Duodenal mucosa (tissue), 2 donors: ENCODE data around the gene ATXN10.

Experiments used
- H3K27ac ChIP-seq: one replicate; pipeline ENCODE4 v1.7.0; 2013; ENCODE audit warnings: low read depth, low read length
- H3K27me3 ChIP-seq, 2 donors: one replicate each; pipeline ENCODE4 v1.7.0; 2013; ENCODE audit warnings: low read length in 2 of 2, control low read depth in 1 of 2; ENCODE audit not compliant: insufficient read depth in 2 of 2, control insufficient read depth in 1 of 2
- H3K36me3 ChIP-seq, 2 donors: one replicate each; pipeline ENCODE4 v1.7.0; 2013; ENCODE audit warnings: low read length in 2 of 2, control low read depth in 1 of 2; ENCODE audit not compliant: insufficient read depth in 2 of 2, control insufficient read depth in 1 of 2
- H3K4me1 ChIP-seq, 2 donors: one replicate each; pipeline ENCODE4 v1.7.0; 2013; ENCODE audit warnings: low read length in 2 of 2, control low read depth in 1 of 2; ENCODE audit not compliant: insufficient read depth in 2 of 2, control insufficient read depth in 1 of 2
- H3K4me3 ChIP-seq, 2 donors: one replicate each; pipeline ENCODE4 v1.7.0; 2013; ENCODE audit warnings: low read length in 2 of 2, low read depth in 1 of 2
- H3K9ac ChIP-seq, 2 donors: one replicate each; pipeline ENCODE4 v1.7.0; 2013; ENCODE audit warnings: low read length in 2 of 2, low read depth in 1 of 2
- H3K9me3 ChIP-seq, 2 donors: one replicate each; pipeline ENCODE4 v1.7.0; 2013; ENCODE audit warnings: low read length in 2 of 2, control low read depth in 1 of 2; ENCODE audit not compliant: control insufficient read depth in 1 of 2

ATXN10 gene

GRCh38 chr22:45860201-45860600 lies 188.6 kb downstream of the ATXN10 start:
- peaks cover 3 to 5% of the 10 kb centered on the region in 2 donors for H3K36me3 ChIP-seq
- no peak overlapping the region for H3K9ac ChIP-seq
- peaks cover 0 to 5% of the 10 kb centered on the region in 2 donors for H3K4me1 ChIP-seq
- H3K4me3 ChIP-seq = no peak overlapping the region
- H3K9me3 ChIP-seq = no peaks in the 10 kb centered on the region
- H3K27ac ChIP-seq = no peak overlapping the region
- H3K27me3 ChIP-seq = peaks cover 0 to 5% of the 10 kb centered on the region in 2 donors

GRCh38 chr22:45861259-45861658 lies 189.6 kb downstream of the ATXN10 start:
- Histone ChIP-seq H3K4me1 (peaks cover 0 to 5% of the 10 kb centered on the region in 2 donors), H3K36me3 (no peaks in the 10 kb centered on the region), H3K27me3 (peaks cover 8 to 14% of the 10 kb centered on the region in 2 donors), H3K27ac (no peak overlapping the region), H3K4me3 (no peak overlapping the region), H3K9me3 (no peaks in the 10 kb centered on the region), H3K9ac (no peak overlapping the region)

GRCh38 chr22:45863981-45864751 lies 192.5 kb downstream of the ATXN10 start:
- H3K4me3 ChIP-seq = no peak overlapping the region
- no peaks in the 10 kb centered on the region for H3K36me3 ChIP-seq
- no peaks in the 10 kb centered on the region for H3K9me3 ChIP-seq
- H3K27me3 ChIP-seq = peaks cover 28 to 30% of the 10 kb centered on the region in 2 donors
- H3K4me1 ChIP-seq = peaks cover 0 to 5% of the 10 kb centered on the region in 2 donors
- H3K27ac ChIP-seq = no peak overlapping the region
- no peak overlapping the region for H3K9ac ChIP-seq

- Histone ChIP-seq H3K27me3 (peaks cover 36 to 37% of the 10 kb centered on the region in 2 donors), H3K36me3 (no peaks in the 10 kb centered on the region), H3K4me3 (no peak overlapping the region), H3K4me1 (peaks cover 0 to 5% of the 10 kb centered on the region in 2 donors), H3K9me3 (no peaks in the 10 kb centered on the region), H3K27ac (no peak overlapping the region), H3K9ac (no peak overlapping the region)
Observed at GRCh38 chr22:45864959-45865476, 193.4 kb downstream of the ATXN10 start.

GRCh38 chr22:45865561-45866125 lies 194.0 kb downstream of the ATXN10 start:
- H3K9ac ChIP-seq = no peak overlapping the region
- H3K36me3 ChIP-seq = no peaks in the 10 kb centered on the region
- H3K4me3 ChIP-seq = no peak overlapping the region
- no peak overlapping the region for H3K27ac ChIP-seq
- H3K4me1 ChIP-seq = peaks cover 0 to 5% of the 10 kb centered on the region in 2 donors
- no peaks in the 10 kb centered on the region for H3K9me3 ChIP-seq
- H3K27me3 ChIP-seq = peaks cover 36 to 40% of the 10 kb centered on the region in 2 donors

GRCh38 chr22:45866126-45866645 lies 194.6 kb downstream of the ATXN10 start:
- H3K27ac ChIP-seq = no peak overlapping the region
- H3K4me1 ChIP-seq = peaks cover 0 to 5% of the 10 kb centered on the region in 2 donors
- peaks cover 36 to 40% of the 10 kb centered on the region in 2 donors for H3K27me3 ChIP-seq

GRCh38 chr22:45866646-45867117 lies 195.0 kb downstream of the ATXN10 start:
- Histone ChIP-seq H3K36me3 (no peaks in the 10 kb centered on the region), H3K9ac (no peak overlapping the region), H3K4me1 (peaks cover 0 to 5% of the 10 kb centered on the region in 2 donors), H3K9me3 (no peaks in the 10 kb centered on the region), H3K27me3 (peaks cover 36 to 40% of the 10 kb centered on the region in 2 donors), H3K4me3 (no peak overlapping the region), H3K27ac (no peak overlapping the region)

More at GRCh38 chr22:45866126-45866645, 194.6 kb downstream of the ATXN10 start:
- Histone ChIP-seq H3K9ac (no peak overlapping the region), H3K4me3 (no peak overlapping the region), H3K36me3 (no peaks in the 10 kb centered on the region), H3K9me3 (no peaks in the 10 kb centered on the region)

- no peak overlapping the region for H3K27ac ChIP-seq
- no peaks in the 10 kb centered on the region for H3K36me3 ChIP-seq
- H3K9me3 ChIP-seq = peaks cover 0 to under 1% of the 10 kb centered on the region in 2 donors
- H3K9ac ChIP-seq = no peak overlapping the region
- H3K4me1 ChIP-seq = peaks cover 0 to 5% of the 10 kb centered on the region in 2 donors
- H3K4me3 ChIP-seq = no peak overlapping the region
- H3K27me3 ChIP-seq = peaks cover 36 to 40% of the 10 kb centered on the region in 2 donors
Observed at GRCh38 chr22:45867118-45867905, 195.7 kb downstream of the ATXN10 start.

- Histone ChIP-seq H3K27ac (no peak overlapping the region), H3K4me3 (no peak overlapping the region), H3K27me3 (peaks cover 36 to 40% of the 10 kb centered on the region in 2 donors), H3K36me3 (no peaks in the 10 kb centered on the region), H3K9me3 (peaks cover 0 to 4% of the 10 kb centered on the region in 2 donors), H3K9ac (no peak overlapping the region), H3K4me1 (peaks cover 0 to 5% of the 10 kb centered on the region in 2 donors)
Observed at GRCh38 chr22:45867906-45868555, 196.4 kb downstream of the ATXN10 start.
